Measurements from ENCODE around the gene BABAM2. TPM values are rescaled to one million over a fixed set of nuclear protein-coding genes. Genes with fewer than 3 reads are reported as not detected.

BABAM2 gene
- total RNA-seq, 6 experiments from 2014 or later = 17.1 to 39.4 (median 25.5) TPM

DNA sequence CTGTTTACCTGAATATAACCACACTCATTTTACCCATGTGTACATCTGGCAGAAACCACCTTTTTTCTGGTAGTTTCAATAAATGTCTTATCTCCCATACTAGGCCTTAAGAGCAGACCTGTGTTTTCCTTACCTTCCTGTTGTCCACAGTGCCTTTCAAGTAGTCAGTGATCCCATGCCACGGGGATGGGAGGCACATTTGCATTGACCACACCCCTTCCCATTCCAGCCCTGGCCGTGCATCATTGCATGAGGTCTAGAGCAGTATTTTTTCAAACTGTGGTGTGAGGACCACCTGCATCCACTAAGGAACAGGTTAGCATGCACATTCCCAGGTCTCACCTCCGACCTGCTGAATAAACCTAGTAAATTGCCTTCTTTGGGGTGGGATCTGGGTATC lies 337.0 kb downstream of the BABAM2 start:
- intact Hi-C loops (cut with DNase I) = no loop called here
- 77% methylated on average over 3 of the region's 3 CpGs for WGBS (ENCODE audit: insufficient coverage, low coverage, low lambda C conversion rate, missing lambda C conversion rate)
- H3K27ac ChIP-seq = no peak overlapping the region
- peaks cover 0 to 1% (median 0%) of the 10 kb centered on the region in 4 donors for H3K4me1 ChIP-seq
- no peak overlapping the region for H3K4me3 ChIP-seq
- TF ChIP-seq, protein P1, sequence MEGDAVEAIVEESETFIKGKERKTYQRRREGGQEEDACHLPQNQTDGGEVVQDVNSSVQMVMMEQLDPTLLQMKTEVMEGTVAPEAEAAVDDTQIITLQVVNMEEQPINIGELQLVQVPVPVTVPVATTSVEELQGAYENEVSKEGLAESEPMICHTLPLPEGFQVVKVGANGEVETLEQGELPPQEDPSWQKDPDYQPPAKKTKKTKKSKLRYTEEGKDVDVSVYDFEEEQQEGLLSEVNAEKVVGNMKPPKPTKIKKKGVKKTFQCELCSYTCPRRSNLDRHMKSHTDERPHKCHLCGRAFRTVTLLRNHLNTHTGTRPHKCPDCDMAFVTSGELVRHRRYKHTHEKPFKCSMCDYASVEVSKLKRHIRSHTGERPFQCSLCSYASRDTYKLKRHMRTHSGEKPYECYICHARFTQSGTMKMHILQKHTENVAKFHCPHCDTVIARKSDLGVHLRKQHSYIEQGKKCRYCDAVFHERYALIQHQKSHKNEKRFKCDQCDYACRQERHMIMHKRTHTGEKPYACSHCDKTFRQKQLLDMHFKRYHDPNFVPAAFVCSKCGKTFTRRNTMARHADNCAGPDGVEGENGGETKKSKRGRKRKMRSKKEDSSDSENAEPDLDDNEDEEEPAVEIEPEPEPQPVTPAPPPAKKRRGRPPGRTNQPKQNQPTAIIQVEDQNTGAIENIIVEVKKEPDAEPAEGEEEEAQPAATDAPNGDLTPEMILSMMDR (IDR thresholded peaks at IDR 0.05) = no peak
- no peak for TF ChIP-seq POLR2A (IDR thresholded peaks at IDR 0.05)
- no peaks in the 10 kb centered on the region for H3K36me3 ChIP-seq
- DNase-seq (no peak), ATAC-seq (no peak)
- no peaks in the 10 kb centered on the region for H3K9me3 ChIP-seq
- no peaks in the 10 kb centered on the region for H3K27me3 ChIP-seq

DNA sequence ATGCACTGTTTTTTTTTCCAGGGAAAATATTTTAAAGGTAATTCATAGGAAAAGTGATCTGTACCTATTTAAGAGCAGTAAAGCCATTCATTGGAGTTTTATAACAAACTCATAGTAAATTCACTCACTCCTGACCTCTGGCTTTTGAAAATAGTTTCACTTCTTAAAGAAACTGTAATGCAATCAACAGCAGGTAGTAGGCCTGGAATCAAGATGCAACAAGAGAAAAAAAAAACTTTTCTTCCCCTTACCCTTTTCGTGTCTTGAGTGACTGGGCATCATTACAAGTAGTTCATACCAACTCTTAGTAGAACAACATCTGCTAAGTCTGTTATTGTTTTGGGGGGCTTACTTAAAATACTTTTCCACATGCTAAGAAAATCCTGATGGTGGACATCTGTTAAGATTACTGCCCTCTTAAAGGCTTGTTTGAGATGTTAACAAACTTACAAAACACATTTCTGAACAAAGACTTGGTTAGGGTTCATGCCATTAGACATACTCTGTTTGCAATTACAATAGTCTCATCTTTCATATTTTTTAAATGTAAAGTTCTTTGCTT lies 338.0 kb downstream of the BABAM2 start:
- H3K27ac ChIP-seq = no peak overlapping the region
- TF ChIP-seq POLR2A (IDR thresholded peaks at IDR 0.05) = no peak
- TF ChIP-seq, protein P1 (IDR thresholded peaks at IDR 0.05) = no peak
- no peak for DNase-seq
- H3K4me1 ChIP-seq = peaks cover 0 to 9% (median 0%) of the 10 kb centered on the region in 4 donors
- no peaks in the 10 kb centered on the region for H3K9me3 ChIP-seq
- no peaks in the 10 kb centered on the region for H3K36me3 ChIP-seq
- intact Hi-C loops (cut with DNase I) = no loop called here
- H3K27me3 ChIP-seq = no peaks in the 10 kb centered on the region
- no peak overlapping the region for H3K4me3 ChIP-seq
- WGBS (ENCODE audit: insufficient coverage, low coverage, low lambda C conversion rate, missing lambda C conversion rate) = 50% methylated on average over 1 of the region's 1 CpG
- ATAC-seq = no peak

DNA sequence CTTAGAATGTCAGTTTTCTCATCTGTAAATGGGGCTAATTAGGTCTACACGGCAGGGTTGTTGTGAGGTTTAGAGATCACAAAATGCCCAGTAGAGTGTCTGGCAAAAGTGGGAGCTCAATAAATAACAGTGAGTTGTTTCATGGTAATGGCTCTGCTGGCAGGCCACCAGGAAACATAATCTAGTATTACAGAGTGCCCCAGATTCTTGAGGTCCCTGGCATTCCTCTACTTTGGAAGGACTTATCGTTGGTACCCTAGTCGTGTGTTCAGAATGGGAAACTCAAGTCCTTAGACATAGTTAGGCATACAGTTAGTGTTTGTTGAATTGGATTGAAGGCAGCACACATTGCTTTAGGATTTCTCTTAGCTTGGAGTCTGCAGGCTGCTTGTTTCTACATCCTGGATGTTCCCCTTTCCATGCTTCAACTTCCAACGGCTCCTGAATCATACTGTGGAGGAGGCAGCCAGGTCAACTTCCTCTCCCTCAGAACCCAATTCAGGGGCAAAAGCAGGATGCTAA lies 340.6 kb downstream of the BABAM2 start:
- no peaks in the 10 kb centered on the region for H3K9me3 ChIP-seq
- intact Hi-C loops (cut with DNase I) = no loop called here
- 88% methylated on average over 4 of the region's 4 CpGs for WGBS (ENCODE audit: insufficient coverage, low coverage, low lambda C conversion rate, missing lambda C conversion rate)

DNA sequence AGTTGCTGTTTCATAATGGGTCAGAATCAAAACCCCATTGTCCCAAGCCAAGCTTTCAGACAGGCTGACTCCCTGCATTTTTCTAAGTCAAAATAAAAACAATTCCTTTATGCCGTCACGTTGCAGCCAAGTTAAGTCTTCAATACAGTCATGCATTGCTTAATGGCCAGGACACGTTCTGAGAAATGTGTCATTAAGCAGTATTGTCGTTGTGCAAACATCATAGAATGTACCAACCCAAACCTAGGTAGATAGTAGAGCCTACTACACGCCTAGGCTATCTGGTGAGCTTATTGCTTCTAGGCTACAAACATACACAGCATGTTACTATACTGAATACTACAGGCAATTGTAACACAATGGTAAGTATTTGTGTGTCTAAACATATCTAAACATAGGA lies 341.8 kb downstream of the BABAM2 start:
- Histone ChIP-seq H3K27me3 (no peaks in the 10 kb centered on the region), H3K4me1 (peaks cover 0 to 9% (median 0%) of the 10 kb centered on the region in 4 donors), H3K36me3 (no peaks in the 10 kb centered on the region), H3K9me3 (no peaks in the 10 kb centered on the region), H3K4me3 (no peak overlapping the region), H3K27ac (no peak overlapping the region)
- peak in 1 of 4 donors; percentile 66 for ATAC-seq
- 83% methylated on average over 5 of the region's 5 CpGs for WGBS (ENCODE audit: insufficient coverage, low coverage, low lambda C conversion rate, missing lambda C conversion rate)
- no peak for DNase-seq
- intact Hi-C loops (cut with DNase I) = no loop called here
- TF ChIP-seq, protein P1 (IDR thresholded peaks at IDR 0.05) = no peak
- no peak for TF ChIP-seq POLR2A (IDR thresholded peaks at IDR 0.05)

More for the DNA sequence above, 340.6 kb downstream of the BABAM2 start:
- DNase-seq = no peak
- TF ChIP-seq, protein P1 (IDR thresholded peaks at IDR 0.05) = no peak
- TF ChIP-seq POLR2A (IDR thresholded peaks at IDR 0.05) = no peak
- Histone ChIP-seq H3K27ac (no peak overlapping the region), H3K36me3 (no peaks in the 10 kb centered on the region), H3K4me1 (peaks cover 0 to 9% (median 0%) of the 10 kb centered on the region in 4 donors), H3K4me3 (no peak overlapping the region), H3K27me3 (no peaks in the 10 kb centered on the region)
- ATAC-seq = peak in 1 of 4 donors; percentile 4

Measured in right lobe of liver (tissue), 6 donors.